NCI-H1930 (cell line): ENCODE data around the gene PCDH1.
"Not testable (repeated sequence)": the region's sequence is repeated elsewhere in the genome, so short reads cannot be mapped to it uniquely, and the experiment has no call there.

Source experiments
- DNase-seq, 2 experiments: peaks; one replicate each; lab custom pipeline; 2025; lab: John Stamatoyannopoulos, UW

PCDH1 gene

DNA sequence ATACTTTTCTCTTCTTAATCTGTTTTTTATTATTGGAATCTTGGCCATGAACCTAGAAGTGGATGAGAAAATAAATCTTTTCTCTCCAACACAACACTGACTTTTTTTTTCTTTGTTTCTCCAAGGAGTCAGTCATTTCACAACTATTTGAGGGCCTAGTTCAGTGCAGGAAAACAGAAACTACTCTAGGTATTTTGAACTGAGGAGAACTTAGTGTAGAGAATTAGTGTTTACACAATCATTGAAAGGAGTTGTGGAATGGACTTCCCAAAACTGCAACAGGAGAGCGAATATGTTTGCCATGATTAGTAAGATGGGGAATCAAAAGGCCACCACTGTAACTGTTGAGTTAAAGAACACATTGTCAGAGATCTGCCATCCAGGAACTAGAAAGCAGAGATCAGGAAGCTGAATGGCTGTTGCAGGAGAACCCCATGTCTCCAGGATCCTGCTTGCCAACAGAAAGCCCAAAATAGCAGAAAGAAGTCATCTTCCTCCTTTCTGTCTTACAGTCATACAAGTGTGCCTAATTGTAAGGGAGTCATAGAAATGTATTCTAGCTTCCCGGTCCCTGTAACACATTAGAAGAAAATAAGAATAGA is 20.3 kb upstream of the PCDH1 start:
- no peak for DNase-seq

DNA sequence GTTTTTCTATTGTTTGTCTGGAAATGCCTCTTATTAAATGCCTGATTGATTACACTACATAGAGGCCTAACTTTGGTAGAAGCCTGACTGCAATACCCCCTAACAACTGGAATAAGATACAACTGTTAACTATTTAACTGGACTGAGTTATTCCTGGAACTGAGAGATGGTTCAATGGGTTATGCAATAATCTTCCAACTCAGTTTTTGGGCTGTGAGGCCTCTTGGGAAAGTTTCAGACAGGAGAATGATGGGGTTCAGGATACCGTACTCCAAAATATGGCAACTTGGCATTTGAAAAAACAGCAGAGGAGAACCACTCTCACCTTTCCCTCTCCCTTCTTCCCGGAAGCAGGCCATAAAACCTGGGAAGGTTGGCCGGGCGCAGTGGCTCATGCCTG is 19.2 kb upstream of the PCDH1 start:
- DNase-seq: no peak

DNA sequence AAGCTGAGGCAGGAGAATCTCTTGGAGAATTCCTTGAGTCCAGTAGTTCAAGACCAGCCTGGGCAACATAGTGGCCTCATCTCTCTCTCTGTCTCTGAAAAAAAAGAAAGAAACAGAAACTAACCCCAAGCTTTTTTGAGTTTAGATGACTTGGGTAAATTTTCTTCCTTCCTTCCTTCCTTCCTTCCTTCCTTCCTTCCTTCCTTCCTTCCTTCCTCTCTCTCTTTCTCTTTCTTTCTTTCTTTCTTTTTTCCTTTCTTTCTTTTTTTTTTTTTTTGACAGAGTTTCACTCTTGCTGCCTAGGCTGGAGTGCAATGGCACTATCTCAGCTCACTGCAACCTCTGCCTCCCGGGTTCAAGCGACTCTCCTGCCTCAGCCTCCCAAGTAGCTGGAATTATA is 12.2 kb upstream of the PCDH1 start:
- not testable (repeated sequence) for DNase-seq

DNA sequence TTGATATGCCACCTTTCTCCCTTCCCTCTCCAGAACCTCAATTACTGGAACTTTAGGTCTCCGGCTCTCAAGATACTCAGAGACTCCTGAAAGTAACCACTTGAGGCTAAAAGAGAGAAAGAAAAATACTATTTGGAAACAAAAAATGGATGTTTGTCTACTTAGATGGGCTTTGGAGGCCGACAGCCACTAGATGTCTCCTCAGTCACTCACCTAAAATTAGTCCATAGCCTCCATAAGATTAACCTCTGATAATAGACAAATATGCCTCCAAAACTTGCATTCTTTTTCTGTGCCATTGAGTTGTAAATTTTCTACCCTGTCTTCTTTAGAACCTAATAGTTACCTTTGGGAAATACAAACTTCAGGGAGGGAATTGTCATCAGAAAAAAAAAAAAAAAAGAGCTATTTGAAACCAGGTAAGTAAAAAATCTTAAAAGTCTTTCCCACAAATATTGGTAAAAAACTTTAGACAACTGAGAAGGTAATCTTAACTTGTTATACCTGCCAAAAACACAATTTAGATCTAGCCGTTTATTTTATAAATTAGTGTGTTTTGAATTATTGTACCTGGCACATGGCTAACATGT is 11.2 kb upstream of the PCDH1 start:
- DNase-seq: no peak

DNA sequence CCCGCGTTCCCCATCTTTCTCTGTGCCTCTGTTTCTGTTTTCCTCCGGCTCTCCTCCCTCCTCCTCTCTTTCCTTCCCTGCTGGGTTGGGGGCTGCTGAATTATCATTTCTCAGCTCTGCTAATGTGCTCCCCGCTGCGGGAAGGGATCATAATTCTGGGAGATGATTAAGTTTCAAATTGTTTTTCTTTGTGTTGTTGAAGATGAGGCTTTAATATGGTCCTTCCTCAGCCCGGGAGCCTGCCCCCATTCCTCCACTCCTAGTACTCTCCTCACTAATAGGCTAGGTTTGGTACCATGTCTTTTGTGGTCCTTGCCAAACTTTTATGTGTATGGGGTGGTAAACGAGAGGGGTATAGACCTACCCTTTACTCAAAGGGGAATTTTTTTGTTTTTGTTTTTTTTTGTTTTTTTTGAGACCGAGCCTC is 5.7 kb upstream of the PCDH1 start:
- DNase-seq: no peak

DNA sequence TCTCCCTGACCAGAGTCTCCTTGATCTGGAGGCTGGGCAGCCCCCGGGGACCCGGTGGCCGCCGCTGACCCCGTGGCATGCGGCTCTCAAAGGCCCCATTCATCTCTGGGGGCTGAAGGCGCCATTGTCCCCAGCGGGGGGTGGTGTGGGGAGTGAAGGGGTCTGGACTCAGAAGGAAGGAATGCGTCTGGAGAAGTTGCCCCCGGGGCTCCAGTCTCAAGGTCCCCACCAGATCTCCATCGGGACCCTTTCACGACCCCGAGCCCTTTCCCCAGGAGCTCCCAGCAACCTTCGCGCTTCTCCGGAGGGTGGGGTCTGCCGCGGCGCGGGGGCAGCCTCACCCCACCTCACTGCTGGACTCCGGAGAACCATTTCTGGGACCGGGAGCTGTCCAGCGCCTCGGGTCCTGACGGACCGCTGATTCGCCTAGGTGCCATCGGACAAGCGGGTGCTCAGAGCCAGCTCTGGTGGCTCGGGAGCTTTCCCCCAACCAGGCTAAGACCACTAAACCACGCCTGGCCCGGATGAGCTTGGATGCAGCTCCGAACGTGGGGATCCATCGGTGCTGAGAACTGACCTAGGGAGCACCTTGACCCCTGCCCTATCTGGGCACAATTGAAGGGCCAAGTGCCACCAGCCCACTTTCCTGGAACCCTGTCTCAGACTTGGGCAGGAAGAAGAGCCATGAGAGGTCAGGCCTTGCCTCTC is 5.1 kb upstream of the PCDH1 start:
- no peak for DNase-seq

DNA sequence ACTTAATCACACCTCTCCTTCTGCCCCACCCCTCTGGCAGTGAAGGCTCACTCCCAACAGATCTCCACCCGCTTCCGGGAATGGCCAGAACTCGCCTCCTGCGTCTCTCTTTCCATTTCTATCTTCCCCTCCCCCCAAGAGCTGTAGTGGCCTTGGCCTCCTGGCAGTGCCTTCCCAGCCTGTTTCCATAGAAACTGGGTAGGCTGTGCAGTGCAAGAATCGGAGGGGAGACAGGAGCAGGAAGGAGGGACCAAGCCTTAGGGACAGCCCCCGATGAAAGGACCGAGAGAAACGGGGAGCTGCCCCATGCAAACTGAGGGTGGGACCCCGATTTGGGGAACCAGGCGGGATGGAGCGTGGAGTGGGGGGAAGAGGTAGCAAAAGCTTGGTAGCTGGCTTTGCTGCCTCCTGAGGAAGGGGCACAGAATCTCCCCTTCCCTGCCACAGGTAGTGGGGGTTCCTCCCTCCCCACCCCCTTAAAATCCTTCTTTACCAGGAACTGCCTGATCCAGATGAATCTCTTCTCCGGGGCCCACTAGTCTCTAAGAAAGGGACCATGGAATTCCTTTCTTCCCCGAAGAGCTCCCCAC is 4.5 kb upstream of the PCDH1 start:
- DNase-seq: no peak

DNA sequence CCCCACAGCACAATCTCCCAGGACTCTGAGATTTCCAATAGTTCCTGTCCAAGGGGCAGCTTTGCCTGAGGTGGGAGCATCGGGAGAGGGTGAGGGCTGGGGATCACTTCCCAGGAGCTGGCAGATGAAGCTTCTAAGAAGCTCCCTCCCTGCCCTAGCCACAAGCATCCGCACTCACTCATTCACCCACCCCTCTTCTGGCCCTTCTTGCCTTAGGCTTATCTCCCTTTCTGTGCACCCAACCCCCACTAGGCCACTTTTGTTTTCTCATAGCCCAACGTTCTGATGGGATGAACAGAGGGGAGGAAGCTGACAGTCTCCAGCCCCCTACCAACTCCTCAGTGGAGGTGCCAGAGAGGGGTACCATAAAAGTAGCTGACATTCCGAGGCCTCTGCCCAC is 3.7 kb upstream of the PCDH1 start:
- DNase-seq: no peak

DNA sequence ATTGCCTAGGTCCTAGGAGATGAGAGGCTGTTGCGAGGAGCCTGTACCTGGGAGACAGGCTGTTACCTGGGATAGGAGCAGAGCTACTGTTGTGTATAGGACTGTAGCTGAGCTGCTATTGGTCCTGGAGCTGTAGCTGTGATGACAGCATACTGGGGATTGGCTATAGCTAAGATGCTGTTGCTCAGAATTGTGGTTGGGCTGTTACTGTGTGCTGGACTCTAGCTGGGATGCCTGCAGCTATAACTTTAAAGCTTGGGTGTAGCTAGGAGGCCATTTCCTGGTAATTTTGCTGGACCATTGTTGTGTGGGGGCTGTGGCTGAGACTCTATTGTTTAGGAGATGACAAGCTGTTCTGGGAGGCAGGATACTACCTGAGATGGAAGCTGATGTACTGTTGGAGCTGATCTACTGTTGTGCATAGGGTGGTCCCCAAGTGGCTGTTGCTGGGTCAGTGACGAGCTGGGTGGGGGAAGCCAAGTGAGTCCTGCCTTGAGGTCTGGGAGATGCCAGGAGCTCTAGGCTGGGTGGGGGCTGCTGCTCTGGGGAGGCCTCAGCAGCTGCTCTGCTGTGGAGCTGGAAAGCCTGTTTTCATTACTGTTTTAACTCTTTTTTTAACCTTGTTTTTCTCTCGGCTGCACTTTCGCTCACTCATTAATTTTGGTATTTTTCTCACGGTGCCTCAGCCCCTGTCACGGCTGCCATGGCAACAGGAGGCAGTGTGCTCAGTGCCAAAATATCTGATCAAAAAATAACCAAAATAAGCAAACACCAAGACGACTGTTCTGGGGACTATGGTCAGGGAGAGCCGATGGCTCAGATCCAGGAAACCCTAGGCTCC is 3.0 kb upstream of the PCDH1 start:
- DNase-seq: no peak

DNA sequence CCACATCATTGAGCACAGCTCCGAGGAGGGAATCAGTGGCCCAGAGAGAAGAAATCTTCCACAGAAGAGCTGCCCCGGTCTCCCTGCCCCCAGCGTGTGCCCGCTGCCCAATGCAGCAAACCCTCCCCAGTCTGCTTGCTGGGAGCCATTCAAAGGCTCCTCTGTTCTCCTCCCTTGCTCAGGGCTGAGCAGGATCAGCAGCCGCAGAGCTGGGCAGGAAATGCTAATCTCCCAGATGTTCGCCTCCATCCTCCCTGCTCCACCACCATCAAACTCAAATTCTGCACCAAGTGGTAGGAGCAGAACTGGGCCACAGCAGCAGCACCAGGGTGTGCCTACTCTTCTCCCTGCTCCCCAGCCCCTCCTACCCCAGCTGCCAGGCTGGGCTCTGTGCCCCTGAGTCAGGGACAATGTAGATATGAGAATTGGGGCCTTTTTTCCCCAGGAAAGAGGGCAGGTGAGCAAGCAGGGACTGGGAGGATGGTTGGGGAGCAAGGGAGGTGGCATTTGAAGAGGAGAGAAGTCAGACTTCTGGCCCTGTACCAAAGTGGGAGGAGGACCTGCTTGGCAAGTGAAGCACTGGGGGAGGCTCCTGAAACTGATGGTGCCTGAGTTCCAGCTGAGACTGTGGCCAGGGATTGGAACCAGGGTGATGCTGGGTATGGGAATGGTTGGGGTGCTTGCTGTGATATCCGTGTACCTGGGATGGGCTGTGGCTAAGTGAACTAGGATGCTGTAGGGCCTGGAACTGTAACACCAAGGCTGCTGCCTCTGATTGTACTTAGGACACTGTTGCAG is 1.9 kb upstream of the PCDH1 start:
- DNase-seq: no peak

DNA sequence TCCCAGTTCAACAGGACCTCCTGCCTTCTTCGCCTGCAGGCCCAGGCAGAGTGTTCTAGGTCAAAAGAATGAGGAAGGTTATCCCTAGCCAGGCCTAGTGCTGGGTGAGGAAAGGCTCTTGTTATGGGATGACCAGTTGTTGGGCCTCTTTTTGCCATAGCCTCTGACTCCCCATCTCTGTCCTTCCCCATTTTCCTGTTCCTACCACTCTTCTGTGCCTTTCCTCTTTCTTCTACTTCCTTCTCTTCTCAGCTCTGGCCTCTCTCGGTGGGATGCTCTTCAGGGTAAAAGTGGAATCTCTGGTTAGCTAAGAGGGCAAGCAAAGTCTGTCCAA is 1.2 kb upstream of the PCDH1 start:
- no peak for DNase-seq

DNA sequence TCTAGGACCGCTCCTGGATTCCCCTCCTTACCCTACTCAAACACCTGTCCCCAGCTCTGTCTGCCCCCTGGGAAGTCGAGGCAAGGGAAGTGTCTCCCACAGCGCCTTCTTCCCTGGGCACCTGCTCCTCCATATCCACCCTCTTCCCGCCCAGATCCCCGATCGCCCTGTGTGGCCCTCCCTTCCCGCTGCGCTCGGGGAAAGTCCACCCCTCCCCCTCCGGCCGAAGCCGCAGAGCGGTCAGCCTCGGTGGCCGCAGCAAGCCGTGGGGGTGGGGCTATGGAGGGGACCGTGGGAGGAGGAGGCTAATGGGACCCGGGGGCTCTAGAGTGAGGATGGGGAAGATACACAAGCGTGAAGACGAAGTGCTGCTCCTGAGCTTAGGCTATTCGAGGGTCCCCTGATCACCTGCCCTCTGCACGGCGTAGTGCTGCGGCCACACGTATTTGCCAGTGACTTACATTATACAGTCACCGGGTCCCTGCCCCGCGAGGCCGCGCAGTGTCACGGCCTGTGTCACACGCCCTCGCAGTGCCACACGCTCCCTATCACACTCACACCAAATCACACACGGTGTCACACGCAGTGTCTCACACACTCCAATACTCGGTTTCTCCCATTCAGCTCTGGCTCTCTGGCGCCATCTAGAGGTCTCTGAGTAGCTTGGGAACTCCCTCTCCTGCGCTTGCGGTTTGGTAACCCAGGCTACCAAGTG is 658 bp upstream of the PCDH1 start:
- DNase-seq: peak; percentile 72 to 81

DNA sequence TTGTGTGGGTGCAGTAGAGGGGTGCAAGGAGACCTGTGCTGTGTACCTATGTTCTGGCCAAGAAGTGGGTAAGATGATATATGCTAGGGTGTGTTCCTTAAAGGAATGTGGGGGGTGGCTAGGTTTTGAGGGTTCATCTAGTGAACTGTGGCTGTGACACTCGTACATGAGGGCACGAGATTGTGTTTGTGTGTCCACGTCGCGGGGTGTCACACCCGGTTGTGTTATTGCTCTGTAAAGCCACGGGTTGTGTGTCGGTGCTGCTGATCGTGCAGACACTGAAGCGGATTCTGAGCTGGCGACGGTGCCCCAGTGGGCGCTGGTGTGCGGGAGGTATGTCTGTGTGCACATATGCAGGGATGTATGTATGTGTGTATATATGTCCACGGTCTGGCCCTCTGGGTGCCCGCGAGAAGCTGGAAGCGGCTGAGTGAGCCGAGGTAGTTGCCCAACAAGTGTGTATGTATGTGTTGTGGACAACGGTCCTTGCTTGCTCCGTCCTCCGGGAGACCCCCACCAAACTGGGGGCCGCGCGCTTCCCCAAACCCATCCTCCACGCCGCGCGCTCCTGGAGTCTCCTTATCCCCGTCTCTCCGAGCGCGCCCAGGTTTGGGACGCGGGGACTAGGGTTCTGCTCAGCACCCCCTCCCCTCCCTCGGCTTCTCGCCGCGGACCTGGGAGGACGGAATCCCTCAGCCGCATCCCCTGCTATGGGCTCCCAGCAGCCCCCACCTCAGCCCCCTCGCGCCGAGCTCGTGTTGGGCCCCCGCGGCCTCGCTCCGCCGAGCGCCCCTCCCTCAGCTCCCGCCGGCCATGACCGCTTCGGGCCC is 639 bp downstream of the PCDH1 start:
- no peak for DNase-seq

DNA sequence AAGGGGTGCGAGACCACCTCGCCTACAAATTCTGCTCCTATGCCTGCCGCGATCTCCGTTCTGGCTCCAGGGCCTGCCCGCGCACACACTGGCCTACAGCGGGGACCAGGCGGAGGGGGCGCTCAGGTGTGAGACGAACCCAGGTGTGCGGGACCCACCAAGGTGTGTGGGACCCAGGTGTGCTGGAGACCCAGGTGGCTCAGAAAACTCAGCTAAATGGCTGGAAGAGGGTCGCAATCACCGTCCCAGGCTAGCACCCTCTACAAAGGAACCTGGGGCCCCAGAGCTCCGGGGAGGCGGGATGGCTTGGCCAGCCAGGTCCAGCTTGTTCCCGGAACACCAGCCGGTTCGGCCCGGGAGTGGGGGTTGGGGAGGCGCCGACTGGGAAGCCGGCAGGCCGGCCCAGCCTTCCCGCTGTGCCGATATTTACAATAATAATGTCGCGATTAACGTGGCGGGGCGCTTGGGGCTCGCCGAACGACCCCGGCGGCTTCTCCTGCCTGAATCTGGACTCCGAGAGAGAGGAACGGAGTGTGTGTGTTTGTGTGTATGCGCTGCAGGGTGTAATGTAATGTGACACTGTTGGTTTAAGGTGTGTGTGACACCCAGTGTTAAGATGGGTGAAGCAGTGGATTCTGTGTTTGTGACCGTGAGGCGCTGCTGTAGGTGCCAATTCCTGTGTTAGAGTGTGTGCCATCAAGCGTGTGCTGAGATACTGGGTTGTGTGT is 1.4 kb downstream of the PCDH1 start:
- no peak for DNase-seq

DNA sequence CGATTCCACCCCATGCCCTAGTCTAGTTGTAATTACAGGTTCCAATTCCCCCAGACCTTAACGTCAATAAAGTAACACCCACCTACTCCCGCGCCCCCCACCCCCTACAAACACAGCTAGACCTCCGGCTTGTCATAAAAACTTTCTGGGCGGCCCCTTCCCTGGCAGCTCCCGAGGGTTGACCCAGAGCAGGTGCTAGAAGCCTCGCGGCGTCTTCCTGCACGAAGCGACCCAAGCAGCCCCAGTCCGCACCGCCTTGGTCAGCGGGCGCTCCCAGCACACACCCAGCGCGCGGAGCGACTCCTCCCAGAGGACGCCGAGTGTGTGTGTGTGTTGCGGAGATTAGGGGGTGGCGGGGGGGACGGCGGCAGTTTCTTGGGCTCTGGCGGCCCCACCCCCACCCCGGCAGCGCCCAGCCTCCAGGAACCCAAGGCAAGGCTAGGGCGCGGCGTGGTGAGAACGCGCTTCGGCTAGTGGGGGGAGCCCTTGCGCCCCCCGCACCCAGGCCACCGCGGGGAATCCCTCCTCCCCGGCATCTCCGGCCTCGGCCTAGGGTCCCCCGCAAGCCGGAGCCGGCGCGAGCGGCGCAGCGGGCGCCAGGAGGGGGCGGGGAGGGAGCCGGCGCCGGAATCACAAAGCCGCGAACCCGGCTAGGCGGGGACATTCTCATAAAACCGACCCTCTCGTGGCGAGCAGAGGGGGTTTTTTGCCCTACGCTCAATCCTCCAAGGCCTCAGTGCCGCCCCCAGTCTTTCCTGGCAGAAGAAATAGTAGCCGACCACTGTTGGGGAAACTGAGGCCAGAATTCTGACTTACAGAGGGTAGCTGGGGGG is 2.2 kb downstream of the PCDH1 start:
- no peak for DNase-seq

DNA sequence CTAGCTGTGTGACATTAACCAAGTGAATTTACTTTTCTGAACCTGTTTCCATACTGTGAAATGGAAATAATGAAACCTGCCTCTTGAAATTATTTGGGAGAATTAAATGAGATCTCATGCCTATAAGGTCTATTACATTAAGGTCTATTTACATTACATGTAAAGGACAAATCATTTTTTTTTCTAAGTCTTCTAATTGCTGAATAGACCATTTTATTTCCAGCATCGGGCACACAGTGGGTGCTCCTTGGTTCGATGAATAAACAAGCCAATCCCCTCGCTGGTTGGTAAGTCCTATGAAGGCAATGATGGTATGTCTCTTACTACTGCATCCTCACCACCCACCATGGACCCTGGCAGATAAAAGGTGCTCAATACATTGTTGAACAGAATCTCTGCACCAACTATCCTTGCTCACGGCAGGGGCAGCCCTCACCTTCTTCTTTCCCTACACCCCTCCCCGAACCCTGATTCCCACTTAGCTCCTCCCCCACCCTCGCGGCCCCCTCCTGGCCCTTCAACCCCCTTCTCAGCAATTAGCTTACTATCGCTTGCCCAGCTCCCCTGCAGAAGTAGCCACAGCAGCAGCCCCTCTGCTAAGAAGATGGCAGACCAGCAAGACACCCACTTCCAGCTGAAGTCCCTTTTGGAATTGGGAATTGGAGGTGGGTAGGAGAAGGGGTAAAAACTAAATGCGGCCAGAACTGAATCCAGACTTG is 3.0 kb downstream of the PCDH1 start:
- DNase-seq: no peak

DNA sequence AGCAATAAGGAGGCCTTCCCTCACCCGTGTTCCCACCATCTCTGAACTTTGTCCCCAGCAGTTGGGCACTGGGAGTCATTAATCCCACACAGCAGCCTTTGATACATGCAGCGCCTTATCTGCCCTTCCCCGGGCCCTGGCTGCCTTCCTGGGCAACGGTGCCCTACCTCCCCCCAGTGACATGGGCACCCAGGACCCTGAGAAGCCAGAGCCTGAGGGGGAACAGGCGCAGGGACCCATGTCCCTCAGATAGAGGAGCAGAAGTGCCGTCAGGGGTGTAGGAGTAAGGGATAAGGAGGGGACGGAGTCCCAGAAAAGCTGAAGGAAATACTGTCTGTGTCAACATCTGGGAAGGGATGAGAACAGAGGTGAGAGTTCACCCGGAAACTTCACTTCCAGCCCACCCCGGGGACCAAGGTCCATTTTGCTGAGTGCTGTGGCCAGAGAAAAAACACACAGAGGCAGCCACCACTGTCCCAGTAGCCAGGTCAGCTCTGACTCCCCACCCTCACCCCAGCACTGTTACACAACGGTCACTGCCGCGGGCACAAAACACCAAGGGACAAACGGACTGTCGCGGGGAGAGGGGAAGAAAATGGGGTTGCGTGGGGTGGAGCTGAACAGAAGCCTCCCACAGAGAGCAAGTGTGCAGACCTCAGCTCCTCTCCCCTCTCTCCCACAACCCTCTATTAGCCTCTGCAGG is 3.8 kb downstream of the PCDH1 start:
- DNase-seq: no peak
